ENCODE results near the gene WDR20.

The WDR20 gene

DNA sequence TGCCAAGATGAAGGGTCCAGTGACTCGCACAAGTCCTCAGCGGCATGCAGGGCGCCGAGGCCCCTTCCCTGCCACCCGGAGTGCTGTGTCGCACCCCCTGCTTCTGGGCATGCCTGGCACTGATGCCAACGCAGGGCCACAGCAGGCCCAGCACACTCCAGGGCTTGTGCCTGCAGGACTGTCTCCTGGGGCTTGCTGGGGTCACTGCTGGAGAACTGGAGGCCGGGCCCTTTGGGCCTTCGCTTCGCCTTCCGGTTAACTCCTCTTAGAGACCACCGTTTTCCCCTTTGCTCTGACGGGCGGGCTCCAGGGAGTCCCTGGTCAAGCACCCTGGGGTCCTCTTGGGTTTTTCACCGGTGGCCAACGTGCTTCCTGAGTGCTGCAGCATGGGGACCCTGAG is 79.6 kb downstream of the WDR20 start:
- DNase-seq (ENCODE audit: low read depth) = no peak

DNA sequence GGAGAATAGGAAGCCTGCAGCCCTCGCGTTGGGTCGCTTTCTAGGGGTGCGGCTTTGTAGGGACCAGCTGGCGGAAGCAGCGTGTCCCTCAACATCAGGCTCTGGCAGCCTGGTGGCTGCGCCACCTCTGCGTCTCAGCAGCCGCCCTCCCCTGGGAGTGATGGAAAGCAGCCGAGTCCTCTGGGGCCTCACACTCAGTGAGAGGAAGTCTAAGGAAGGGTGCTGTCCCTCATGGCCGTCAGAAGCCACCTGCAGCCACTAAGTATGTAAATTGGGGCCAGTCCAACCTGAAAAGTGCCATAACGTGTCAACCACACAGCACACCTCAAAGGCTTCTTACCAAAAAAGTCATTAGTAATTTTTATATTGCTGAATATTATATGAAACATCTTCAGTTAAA is 80.3 kb downstream of the WDR20 start:
- DNase-seq (ENCODE audit: low read depth) = no peak

DNA sequence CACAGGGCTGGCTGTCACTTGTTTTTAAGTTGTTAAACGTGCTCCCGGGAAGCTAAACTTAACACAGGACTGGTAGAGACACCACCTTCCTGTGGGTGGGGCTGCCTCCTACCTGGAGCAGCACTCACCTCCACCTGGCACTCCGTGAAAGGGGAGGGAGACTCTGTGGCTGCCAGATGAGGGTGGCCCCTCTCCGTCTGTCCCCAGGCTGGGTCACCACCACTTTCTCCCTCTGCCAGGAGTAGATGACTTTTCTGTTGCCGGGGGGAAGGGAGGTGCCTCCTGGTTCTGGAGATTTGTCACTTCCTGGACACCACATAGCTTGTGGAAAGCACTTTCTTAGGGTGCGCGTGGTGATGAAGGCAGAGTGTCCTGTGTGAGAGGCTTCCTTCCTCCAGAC is 81.3 kb downstream of the WDR20 start:
- no peak for DNase-seq (ENCODE audit: low read depth)

DNA sequence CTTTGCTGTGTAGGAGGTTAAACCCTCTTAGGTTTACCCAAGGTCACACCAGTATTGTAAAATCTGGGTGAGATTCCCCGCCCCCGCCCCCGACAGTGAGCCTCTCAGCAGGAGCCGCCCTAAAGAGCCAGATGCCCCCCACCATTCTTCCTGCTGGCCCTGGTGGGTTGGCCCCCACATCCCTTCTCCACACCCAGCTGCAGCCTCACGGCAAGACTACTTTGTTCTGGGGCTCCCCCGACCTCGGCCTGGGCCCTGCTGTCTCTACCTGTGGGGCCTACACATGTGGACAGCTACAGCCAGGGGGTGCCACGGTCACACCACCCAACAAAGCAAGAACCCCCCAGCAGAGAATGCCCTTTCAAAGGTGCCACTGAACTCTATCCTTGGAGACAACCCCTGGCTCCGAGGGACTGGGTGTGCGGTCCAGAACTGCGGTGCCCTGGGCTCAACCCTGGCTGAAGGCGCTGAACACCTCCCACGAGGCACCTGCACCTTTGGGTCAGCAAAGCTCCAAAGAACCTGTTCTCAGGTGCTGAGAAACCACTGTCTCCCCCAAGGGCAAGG is 82.4 kb downstream of the WDR20 start:
- DNase-seq (ENCODE audit: low read depth) = no peak

DNA sequence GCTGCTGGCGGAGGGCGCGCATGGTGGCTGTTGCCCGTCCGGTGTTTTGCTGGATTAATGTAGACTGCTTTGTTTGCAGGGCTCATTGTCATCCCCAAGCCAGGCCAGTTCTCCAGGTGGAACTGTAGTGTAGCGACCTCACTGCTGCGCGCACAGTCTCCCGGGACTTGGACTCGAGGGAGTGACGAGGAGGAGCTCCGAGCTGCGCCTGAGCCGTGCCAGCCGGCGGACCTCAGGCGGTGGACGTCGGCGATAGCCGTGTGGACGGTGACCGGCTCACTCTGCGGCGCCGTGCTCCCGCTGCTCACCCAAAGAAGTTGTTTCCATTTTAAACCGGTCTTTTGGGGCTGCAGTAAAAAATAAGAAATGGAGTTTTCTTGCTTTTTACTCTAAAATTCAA is 83.1 kb downstream of the WDR20 start:
- DNase-seq (ENCODE audit: low read depth) = no peak

DNA sequence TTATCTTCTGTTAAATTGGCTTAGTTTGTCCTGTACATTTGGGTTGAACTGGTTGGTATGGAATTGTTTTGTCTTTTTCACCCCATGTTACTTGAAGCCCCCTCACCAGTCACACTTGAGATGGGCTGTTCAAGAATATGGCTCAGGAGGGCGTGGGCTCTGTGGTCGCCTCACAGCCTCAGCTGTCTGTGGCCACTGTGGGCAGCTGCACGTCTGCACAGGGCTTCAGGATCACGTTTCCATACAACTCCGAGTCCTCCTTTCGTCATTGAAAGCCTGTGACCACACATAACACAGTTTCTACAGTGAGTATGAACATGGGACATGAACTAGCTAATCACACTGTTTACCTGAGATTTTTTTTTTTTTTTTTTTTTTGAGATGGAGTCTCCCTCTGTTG is 84.0 kb downstream of the WDR20 start:
- DNase-seq (ENCODE audit: low read depth) = no peak

DNA sequence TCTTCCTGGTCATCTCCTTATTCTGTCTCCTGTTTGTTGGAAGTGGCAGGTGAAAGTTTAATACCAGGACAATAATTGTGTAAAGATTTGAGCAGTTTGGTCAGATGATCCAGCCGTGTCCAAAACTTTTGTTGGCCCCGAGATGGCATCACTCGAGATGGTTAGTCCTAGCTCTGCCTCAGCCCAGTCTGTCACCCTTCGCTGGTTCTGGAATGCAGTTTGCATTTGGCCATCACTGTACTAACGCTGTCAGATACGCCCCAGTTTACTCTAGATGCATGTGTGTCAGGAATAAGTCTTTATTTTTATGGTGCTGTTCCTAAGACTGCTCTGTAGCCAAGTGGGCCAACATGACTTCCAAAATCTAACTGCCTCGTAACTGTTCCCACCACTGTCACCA is 85.7 kb downstream of the WDR20 start:
- DNase-seq (ENCODE audit: low read depth) = no peak

DNA sequence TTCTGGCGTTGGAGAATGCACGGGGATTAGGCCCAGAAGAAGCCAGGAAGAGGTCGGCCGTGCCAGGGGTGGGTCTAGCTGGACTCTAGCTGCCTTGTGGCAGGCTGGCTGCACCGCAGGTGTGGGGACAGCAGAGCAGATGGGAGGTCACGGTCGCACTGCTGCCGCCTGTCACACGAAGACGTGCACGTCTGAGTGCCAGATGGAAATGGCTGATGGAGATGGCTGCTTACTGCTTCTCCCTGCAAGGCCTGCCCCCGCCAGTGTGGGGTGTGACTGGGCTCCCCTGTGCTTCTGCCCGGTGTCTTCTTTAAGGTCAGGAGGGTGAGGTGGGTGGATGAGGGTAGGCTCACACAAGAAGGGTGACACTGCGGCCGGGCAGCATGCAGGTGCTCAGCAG is 86.2 kb downstream of the WDR20 start:
- no peak for DNase-seq (ENCODE audit: low read depth)

DNA sequence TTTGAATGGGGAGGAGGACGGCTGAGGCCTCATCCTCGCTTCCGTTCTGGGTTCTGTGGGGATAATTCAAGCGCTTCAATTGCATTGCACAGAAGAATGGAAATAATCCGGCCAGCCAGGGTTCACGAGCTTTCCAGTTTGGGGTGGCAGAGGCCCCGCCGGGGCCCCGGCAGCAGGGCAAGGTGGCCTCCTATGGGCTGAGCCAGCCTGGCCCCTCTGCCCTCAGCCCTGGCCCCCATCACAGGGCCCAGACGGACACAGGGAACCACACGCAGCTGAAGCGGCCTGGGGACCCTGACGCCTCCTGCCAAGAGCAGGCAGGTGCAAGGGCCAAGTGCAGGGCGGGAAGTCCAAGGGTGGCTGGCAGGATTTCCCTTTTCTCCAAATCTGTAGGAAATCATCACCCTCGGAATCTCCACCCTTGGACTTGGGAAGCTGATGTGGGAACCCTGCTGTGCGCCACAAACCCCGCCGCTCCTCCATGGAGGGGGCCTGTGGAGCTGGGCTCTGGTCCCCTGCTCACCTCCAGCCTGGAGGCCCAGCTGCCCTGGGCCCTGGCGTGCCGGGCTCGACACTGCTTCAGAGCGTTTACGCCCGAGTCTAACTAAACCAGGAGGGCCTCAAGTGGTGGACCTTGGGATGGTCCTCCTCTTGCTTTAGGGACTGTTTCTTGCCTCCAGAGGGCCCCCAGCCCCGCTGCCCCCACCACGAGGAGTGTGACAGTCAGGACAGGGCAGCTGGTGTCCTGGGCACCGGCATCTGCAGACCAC is 86.8 kb downstream of the WDR20 start:
- DNase-seq (ENCODE audit: low read depth) = no peak

DNA sequence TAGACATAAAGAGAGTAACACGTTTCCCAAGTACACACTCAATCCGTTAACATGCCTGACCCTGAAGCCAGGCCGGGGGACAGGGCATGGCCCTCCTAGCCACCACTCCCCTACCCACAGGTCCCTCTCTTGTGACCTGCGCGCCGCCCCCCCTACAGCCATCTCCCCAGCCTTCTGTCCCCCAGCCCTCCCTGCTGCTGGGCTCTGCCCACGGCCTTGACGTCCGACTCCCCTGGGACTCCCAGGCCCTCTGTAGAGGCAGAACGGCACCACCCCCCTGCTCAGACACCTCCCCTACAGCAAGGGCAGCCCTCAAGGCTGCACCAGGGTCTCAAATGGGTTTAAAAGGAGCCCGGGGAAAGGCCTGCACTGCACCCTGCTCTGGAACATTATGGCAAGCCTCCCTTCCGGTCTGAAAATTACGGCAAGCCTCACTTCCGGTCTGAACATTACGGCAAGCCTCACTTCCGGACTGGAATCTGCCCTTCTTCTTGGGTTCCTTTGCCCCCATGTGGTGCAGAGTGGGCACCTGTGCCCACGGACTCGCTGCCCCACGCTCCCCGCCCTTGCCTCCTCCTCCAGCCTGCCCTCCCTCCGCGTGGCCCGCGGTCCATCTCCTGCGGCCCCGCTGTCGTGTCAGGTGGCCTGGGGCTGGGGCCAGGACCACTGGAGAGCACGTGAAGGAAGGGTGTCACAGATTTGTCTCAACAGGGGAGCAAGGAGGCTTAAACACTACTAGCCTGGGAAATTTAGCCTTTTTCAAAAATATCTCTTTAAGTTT is 87.7 kb downstream of the WDR20 start:
- DNase-seq (ENCODE audit: low read depth) = no peak

DNA sequence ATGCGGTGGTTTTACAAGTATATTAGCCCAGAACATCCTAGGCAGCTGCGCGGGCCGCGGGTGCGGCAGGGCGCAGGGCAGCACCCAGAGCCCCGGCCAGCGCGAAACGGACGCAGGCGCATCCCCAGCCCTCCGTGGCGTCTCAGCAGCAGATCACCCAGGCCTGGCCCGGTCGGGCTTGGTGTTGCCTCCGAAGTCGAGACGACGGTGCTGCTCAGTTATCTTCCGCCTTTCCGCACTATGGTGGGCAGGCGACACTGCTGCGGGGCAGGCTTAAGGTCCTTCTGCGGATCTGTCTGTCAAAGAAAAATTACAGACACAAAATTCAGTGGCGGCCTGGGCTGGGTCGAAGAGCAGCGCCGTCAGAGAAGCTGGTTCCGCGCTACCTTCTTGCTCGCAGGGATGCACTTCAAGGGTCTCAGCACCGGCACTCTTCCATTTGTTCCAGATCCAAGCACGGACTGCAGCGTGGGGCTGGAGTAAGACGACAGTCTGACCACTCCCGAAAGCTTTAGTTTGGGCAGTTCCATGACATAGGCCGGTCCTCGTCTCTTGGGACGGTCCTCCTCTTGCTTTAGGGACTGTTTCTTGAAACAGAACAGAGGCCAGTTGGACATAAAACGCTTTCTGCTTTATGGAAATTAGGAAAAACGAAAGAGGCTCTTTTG is 89.5 kb downstream of the WDR20 start:
- no peak for DNase-seq (ENCODE audit: low read depth)

DNA sequence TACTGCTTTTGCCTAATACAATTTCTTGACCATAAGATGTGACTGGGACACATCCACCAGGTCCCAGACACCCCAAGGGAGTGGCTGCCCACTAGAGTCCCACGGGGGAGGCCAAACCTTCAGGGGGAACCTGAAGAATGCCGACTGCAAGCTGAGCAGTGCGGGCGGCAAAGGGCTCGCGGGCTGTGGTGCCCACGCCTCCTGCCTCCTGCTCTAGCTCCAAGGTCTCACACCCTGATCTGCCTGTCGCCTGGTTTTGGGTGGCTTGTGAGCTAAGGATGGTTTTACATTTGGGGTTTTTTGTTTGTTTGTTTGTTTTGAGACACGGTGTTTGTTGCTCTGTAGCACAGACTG is 90.0 kb downstream of the WDR20 start:
- no peak for DNase-seq (ENCODE audit: low read depth)

DNA sequence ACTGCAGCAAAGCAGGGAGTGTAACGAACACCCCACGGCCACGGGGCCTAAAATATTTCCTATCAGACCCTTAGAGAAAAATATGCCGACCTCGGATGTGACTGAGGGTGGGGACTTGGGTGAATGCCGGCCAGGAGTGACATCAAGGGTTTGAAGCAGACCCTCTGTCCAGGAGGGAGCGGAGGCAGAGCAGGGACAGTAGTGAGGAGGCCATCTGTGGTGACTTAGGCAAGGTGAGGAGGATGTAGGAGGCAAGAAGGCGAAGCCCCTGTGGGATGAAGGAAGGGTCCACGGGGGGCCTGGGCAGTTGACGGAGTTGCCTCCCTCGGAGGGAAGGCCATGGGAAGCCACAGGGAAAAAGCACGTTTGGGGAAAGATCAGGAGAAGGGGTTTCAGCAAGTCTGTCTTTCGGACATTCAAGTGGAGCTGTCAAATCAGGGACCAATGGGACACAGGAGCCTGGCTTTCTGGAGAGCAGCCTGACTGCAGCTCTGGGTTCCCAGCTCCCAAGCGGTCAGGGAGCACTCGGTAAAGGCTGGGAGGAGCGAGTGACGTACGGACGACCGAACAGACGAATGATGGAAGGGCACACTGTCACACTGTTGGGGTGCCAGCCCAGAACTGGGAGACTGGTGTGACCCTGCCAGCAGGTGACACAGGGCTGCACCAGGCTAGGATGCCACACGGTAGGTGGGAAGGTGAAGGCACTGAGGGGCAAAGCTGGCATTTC is 90.9 kb downstream of the WDR20 start:
- DNase-seq (ENCODE audit: low read depth) = no peak

DNA sequence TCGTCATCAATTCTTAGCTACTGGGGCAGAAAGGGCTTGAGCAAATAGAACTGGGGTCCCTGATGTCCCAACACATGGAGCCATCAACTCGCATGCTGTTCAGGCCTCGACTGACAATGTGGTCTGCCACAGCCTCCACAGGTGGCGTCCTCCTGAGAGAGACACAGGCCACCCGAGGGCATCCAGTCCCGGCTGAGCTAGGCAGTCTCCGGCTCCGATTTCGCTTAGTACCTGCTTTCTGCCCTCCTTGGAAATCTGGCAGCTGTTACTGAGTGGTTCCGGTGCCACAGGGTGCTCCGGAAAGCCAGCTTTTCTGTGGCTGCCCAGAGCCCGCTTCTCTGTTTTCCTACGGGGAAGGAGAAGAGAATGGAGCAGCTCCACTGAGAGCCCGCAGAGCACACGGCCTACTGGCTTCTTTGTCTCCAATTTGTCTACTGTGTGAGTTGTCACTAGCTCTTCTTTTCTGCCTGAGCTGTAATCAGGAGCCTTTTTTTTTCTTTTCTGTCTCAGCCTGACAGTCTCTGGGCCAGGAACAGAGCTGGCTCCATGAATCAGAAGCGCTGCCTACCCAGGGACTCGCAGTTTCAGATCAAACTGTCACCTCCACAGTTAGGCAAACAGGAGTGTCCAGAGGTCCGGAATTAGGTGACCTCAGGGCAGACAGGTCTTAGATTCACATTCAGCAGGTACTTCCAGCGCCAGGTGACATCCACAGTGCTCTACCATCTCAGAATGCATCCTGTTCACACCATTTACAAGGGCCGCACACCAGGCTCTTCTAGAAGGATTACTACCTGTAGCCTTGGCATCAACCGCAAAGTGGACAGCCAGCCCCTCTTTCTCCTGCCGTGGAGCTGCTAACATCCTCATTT is 92.0 kb downstream of the WDR20 start:
- no peak for DNase-seq (ENCODE audit: low read depth)

DNA sequence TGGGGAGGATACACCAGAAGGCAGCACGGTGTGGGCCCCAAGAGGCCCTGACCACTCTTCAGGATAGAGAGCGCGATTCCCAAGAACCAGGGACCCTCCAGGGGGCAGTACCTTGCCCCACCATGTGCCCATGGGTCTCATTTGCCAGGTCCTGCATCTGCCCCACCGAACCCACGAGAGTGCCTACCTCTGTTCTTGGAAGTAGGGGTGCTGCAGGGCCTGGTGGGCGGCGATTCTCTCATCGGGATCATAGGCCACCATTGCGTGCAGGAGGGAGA is 92.6 kb downstream of the WDR20 start:
- DNase-seq (ENCODE audit: low read depth) = no peak

DNA sequence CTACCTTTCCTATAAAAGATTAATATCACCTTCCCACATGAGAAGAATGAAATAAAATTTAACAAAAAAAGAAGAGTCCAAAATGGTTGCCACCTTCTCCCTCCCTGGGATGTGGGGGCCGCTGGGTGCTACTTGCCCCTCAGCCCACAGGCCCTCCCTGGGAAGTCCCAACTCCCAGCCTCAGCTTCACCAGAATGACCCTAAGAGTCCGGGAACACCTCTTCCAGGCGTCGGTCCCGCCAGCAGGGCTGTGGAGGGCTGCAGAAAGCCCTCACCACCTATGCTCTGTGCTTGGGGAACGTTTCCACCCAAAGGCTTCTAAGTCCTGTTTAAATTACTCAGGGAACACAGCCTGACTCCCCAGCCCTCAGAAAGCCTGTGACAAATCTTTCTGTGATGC is 93.4 kb downstream of the WDR20 start:
- DNase-seq (ENCODE audit: low read depth) = no peak

DNA sequence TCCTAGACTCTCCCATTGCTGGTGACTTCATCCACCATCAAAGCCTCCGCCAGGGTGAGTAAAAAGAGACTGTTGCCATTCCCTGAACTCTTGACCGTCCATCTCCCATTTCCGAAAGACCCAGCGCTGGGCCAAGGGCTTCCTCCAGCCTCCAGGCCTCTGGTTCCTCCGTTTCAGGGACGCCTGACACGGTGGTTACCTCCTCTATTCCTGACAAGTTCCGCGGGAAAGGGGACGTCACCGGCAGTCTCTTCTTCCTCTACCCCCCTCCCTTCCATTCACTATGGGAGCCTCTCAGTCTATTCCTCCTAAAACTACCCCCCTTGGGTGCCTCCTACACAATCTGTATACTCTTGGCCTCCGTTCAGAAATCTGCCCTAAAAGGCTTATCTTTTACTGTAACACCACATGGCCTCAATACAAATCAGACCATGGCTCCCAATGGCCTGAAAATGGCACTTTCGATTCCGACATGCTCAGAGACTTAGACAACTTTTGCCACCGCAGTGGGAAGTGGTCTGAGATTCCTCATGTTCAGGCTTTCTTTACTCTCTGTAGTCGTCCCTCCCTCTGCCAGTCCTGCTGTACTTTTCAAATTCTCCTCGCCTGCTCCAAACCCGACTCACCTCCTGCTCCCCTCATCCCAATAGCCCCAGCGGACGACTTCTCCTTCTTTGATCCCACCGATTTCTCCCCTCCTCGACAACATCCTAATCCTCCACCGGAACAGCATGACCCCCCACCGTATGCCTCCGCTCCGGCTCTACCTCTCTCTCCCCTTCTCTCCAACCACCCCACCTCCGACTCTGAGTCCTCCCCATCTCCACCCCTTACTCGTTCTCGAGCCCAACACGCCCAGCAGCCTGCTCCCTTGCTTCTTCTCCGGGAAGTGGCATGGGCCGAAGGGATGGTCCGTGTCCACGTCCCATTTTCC is 94.9 kb downstream of the WDR20 start:
- no peak for DNase-seq (ENCODE audit: low read depth)

DNA sequence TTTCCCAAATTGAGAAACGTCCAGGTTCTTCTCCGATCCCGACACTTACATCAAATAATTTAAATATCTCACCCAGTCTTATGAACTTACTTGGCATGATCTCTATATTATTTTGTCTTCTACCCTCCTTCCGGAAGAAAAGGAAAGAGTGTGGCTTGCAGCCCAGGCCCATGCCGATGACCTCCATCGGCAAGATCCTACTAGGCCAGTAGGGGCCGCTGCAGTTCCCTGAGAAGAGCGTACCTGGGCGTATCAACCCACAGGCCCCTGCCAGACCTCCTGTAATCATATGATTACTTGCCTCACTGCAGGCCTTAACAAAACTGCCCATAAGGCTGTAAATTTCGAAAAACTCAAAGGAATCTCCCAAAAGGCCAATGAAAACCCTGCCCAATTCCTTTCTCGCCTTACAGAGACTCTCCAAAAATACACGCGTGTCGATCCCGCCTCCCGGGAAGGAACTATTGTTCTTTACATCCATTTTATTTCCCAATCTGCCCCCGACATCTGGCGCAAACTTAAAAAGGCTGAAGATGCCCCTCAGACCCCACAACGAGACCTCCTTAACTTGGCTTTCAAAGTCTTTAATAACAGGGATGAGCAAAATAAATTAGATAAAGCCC is 95.7 kb downstream of the WDR20 start:
- peak; percentile 47 for DNase-seq (ENCODE audit: low read depth)

DNA sequence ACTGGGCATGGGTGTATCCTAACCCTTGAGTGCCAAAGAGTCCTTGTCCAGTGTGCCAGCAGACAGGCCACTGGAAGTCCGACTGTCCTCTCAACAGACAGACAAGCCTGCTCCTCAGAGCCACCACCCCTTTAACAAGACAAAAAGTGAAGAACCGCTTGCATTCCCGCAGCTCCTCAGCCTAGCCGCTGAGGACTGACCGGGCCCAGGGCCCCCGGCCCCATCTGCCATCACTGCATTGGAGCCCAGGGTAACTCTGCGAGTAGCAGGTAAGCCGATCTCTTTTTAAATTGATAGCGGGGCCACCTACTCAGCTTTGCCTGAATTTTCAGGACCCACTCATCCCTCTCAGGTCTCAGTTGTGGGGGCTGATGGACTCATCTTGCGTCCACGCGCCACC is 96.3 kb downstream of the WDR20 start:
- no peak for DNase-seq (ENCODE audit: low read depth)

DNA sequence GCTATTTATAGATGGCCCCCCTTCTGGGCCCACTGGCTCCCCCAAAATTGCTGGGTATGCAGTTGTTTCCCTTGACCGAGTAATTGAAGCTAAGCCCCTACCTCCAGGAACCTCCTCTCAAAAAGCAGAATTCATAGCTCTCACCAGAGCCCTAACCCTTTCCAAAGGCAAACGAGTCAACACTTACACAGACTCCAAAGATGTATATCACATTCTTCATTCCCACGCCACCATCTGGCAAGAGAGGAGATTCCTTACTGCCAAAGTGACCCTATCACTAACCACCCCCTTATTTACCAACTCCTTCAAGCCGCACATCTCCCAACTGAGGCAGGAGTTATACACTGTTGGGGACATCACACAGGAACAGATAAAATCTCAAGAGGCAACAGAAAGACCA is 98.4 kb downstream of the WDR20 start:
- DNase-seq (ENCODE audit: low read depth) = no peak

Data from stimulated activated CD8-positive, alpha-beta memory T cell treated with anti-CD3 and anti-CD28 coated beads, Interleukin-15, amount 100 ng/mL, for 24 hours (primary cell).